WTC11 (cell line): ENCODE measurements around the gene RFTN1.

Experiments used
- GABPB1 ChIP-seq: sonication (generic); formaldehyde crosslinking; IDR thresholded peaks from 2 replicates; pipeline ENCODE4 v1.8.1; 2023; ENCODE audit warnings: mild to moderate bottlenecking, missing genetic modification reagents
- ZNF423 ChIP-seq: fragments of 250-450 bp; sonication (Bioruptor Pico); IDR thresholded peaks from 2 replicates; pipeline ENCODE4 v2.1.2; 2022; ENCODE audit warnings: mild to moderate bottlenecking, moderate library complexity
- TF ChIP-seq, protein P1 (sequence below): fragments of 200-600 bp; IDR thresholded peaks from 2 replicates; pipeline ENCODE4 v1.8.0; 2022; ENCODE audit warnings: antibody characterized with exemption
- TF ChIP-seq, protein P2 (sequence below): sonication (generic); formaldehyde crosslinking; IDR thresholded peaks from 2 replicates; pipeline ENCODE4 v1.8.1; 2022; ENCODE audit warnings: mild to moderate bottlenecking, moderate library complexity, missing genetic modification reagents
- TF ChIP-seq, protein P3 (sequence below): sonication (generic); formaldehyde crosslinking; IDR thresholded peaks from 2 replicates; pipeline ENCODE4 v1.8.0; 2022; ENCODE audit warnings: mild to moderate bottlenecking, missing genetic modification reagents

DNA sequence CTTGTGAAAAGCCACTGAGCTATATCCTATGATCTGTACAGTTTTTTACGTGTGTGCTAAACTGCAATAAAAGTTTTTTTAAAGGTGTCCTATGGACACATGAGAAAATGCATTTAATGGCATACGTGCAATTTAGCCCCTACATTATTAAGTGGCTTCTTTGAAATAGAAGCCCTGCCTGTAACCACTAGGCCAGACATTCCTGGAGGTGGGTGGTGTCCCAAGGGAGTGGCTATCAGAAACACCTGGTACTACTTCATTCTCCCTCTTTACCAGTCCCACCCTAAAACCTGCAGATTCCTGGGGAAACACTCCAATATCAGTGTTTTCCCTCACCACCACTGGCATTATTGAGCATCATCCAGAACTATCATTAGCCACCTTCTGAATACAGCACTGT, 148.5 kb downstream of the RFTN1 start:
- TF ChIP-seq, protein P1, sequence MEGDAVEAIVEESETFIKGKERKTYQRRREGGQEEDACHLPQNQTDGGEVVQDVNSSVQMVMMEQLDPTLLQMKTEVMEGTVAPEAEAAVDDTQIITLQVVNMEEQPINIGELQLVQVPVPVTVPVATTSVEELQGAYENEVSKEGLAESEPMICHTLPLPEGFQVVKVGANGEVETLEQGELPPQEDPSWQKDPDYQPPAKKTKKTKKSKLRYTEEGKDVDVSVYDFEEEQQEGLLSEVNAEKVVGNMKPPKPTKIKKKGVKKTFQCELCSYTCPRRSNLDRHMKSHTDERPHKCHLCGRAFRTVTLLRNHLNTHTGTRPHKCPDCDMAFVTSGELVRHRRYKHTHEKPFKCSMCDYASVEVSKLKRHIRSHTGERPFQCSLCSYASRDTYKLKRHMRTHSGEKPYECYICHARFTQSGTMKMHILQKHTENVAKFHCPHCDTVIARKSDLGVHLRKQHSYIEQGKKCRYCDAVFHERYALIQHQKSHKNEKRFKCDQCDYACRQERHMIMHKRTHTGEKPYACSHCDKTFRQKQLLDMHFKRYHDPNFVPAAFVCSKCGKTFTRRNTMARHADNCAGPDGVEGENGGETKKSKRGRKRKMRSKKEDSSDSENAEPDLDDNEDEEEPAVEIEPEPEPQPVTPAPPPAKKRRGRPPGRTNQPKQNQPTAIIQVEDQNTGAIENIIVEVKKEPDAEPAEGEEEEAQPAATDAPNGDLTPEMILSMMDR = no peak
- TF ChIP-seq ZNF423 (CRISPR knock-in tag) (no peak), GABPB1 (CRISPR knock-in tag) (no peak)
- TF ChIP-seq, protein P2, sequence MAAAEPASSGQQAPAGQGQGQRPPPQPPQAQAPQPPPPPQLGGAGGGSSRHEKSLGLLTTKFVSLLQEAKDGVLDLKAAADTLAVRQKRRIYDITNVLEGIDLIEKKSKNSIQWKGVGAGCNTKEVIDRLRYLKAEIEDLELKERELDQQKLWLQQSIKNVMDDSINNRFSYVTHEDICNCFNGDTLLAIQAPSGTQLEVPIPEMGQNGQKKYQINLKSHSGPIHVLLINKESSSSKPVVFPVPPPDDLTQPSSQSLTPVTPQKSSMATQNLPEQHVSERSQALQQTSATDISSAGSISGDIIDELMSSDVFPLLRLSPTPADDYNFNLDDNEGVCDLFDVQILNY (CRISPR knock-in tag) = no peak
- TF ChIP-seq, protein P3, sequence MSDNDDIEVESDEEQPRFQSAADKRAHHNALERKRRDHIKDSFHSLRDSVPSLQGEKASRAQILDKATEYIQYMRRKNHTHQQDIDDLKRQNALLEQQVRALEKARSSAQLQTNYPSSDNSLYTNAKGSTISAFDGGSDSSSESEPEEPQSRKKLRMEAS (CRISPR knock-in tag) = no peak
